DMS153 treated with DMSO at 0.1 percent for 48 hours (cell line): ENCODE results near the gene CNOT9.

Source experiments
- DNase-seq: peaks from one replicate; lab custom pipeline; 2025; ENCODE audit not compliant: unreplicated experiment; lab: John Stamatoyannopoulos, UW

Gene CNOT9

GRCh38 chr2:218643751-218644310 is 75.2 kb downstream of the CNOT9 start:
- no peak for DNase-seq

GRCh38 chr2:218644721-218645120 is 76.1 kb downstream of the CNOT9 start:
- no peak for DNase-seq

- DNase-seq, result no peak
These were observed 76.5 kb downstream of the CNOT9 start for GRCh38 chr2:218645126-218645525.
